Measurements from ENCODE around the gene SPOCK1. TPM values are rescaled to one million over a fixed set of nuclear protein-coding genes. Genes with fewer than 3 reads are reported as not detected.

The SPOCK1 gene
- total RNA-seq, 1 donor from 2014 or later: 900 TPM

- DNase-seq (ENCODE audit: extremely low spot score, unreplicated experiment): no peak
- Mint-ChIP-seq H3K27ac (ENCODE audit: unreplicated experiment) (peak overlapping the region; percentile 50), H3K4me3 (ENCODE audit: unreplicated experiment) (peak overlapping the region; percentile 88), H3K9me3 (ENCODE audit: unreplicated experiment) (no peaks in the 10 kb centered on the region), H3K36me3 (ENCODE audit: unreplicated experiment) (peaks cover 8% of the 10 kb centered on the region), H3K27me3 (ENCODE audit: unreplicated experiment) (no peaks in the 10 kb centered on the region), H3K4me1 (ENCODE audit: unreplicated experiment) (peaks cover 40% of the 10 kb centered on the region)
- peak; percentile 29 for TF ChIP-seq CTCF (IDR thresholded peaks at IDR 0.05)
Measured at GRCh38 chr5:137497396-137498290, 1.5 kb downstream of the SPOCK1 start.

- no peak for DNase-seq (ENCODE audit: extremely low spot score, unreplicated experiment)
- TF ChIP-seq CTCF (IDR thresholded peaks at IDR 0.05): no peak
- H3K27me3 Mint-ChIP-seq (ENCODE audit: unreplicated experiment): no peaks in the 10 kb centered on the region
- peaks cover 47% of the 10 kb centered on the region for H3K4me1 Mint-ChIP-seq (ENCODE audit: unreplicated experiment)
- peak overlapping the region; percentile 88 for H3K4me3 Mint-ChIP-seq (ENCODE audit: unreplicated experiment)
- H3K36me3 Mint-ChIP-seq (ENCODE audit: unreplicated experiment): peaks cover 11% of the 10 kb centered on the region
- H3K9me3 Mint-ChIP-seq (ENCODE audit: unreplicated experiment): no peaks in the 10 kb centered on the region
- H3K27ac Mint-ChIP-seq (ENCODE audit: unreplicated experiment): peak overlapping the region; percentile 34
Measured at GRCh38 chr5:137496919-137497318, 2.2 kb downstream of the SPOCK1 start.

GRCh38 chr5:137492331-137492730, 6.8 kb downstream of the SPOCK1 start:
- peaks cover 18% of the 10 kb centered on the region for H3K36me3 Mint-ChIP-seq (ENCODE audit: unreplicated experiment)
- DNase-seq (ENCODE audit: extremely low spot score, unreplicated experiment): no peak
- H3K4me1 Mint-ChIP-seq (ENCODE audit: unreplicated experiment): peaks cover 52% of the 10 kb centered on the region
- no peak overlapping the region for H3K4me3 Mint-ChIP-seq (ENCODE audit: unreplicated experiment)
- H3K27ac Mint-ChIP-seq (ENCODE audit: unreplicated experiment): no peak overlapping the region
- no peaks in the 10 kb centered on the region for H3K27me3 Mint-ChIP-seq (ENCODE audit: unreplicated experiment)
- no peaks in the 10 kb centered on the region for H3K9me3 Mint-ChIP-seq (ENCODE audit: unreplicated experiment)
- no peak for TF ChIP-seq CTCF (IDR thresholded peaks at IDR 0.05)

GRCh38 chr5:137491121-137491520, 8.0 kb downstream of the SPOCK1 start:
- Mint-ChIP-seq H3K36me3 (ENCODE audit: unreplicated experiment) (peaks cover 14% of the 10 kb centered on the region), H3K27me3 (ENCODE audit: unreplicated experiment) (no peaks in the 10 kb centered on the region), H3K4me3 (ENCODE audit: unreplicated experiment) (no peak overlapping the region), H3K4me1 (ENCODE audit: unreplicated experiment) (peaks cover 42% of the 10 kb centered on the region), H3K9me3 (ENCODE audit: unreplicated experiment) (no peaks in the 10 kb centered on the region), H3K27ac (ENCODE audit: unreplicated experiment) (no peak overlapping the region)
- no peak for TF ChIP-seq CTCF (IDR thresholded peaks at IDR 0.05)
- DNase-seq (ENCODE audit: extremely low spot score, unreplicated experiment): no peak

- TF ChIP-seq CTCF (IDR thresholded peaks at IDR 0.05): no peak
- Mint-ChIP-seq H3K36me3 (ENCODE audit: unreplicated experiment) (peaks cover 13% of the 10 kb centered on the region), H3K9me3 (ENCODE audit: unreplicated experiment) (no peaks in the 10 kb centered on the region), H3K4me1 (ENCODE audit: unreplicated experiment) (peaks cover 37% of the 10 kb centered on the region), H3K27ac (ENCODE audit: unreplicated experiment) (no peak overlapping the region), H3K27me3 (ENCODE audit: unreplicated experiment) (no peaks in the 10 kb centered on the region), H3K4me3 (ENCODE audit: unreplicated experiment) (no peak overlapping the region)
- no peak for DNase-seq (ENCODE audit: extremely low spot score, unreplicated experiment)
Measured at GRCh38 chr5:137490591-137490990, 8.5 kb downstream of the SPOCK1 start.

Data from osteocyte (in vitro differentiated cells).